ENCODE measurements around the gene SSR1.
"Not testable (repeated sequence)": the region's sequence is repeated elsewhere in the genome, so short reads cannot be mapped to it uniquely, and the experiment has no call there.

Gene SSR1

GRCh38 chr6:7312616-7313504 is at the start of gene SSR1:
TSS of gene SSR1 (minus strand) at chr6:7313199. CDS start at chr6:7313120, 79 bp downstream.
- DNase-seq, result peak; percentile 95

- not testable (repeated sequence) for DNase-seq
Measured at GRCh38 chr6:7351916-7352315, 38.9 kb upstream of the SSR1 start.

DNA sequence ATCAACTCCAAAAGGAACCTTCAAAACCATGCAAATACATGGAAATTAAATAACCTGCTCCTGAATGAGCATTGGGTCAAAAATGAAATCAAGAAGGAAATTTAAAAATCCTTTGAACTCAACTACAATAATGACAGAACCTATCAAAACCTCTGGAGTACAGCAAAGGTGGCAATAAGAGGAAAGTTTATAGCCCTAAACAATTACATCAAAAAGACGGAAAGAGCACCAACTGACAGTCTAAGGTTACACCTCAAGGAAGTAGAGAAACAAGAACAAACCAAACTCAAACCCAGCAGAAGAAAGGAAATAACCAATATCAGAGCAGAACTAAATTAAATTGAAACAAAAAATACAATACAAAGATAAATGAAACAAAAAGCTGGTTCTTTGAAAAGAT is 37.6 kb upstream of the SSR1 start:
- not testable (repeated sequence) for DNase-seq

GRCh38 chr6:7347551-7347997 is 34.6 kb upstream of the SSR1 start:
- DNase-seq, result not testable (repeated sequence)

GRCh38 chr6:7344773-7345450 is 31.9 kb upstream of the SSR1 start:
- DNase-seq, result not testable (repeated sequence)

DNA sequence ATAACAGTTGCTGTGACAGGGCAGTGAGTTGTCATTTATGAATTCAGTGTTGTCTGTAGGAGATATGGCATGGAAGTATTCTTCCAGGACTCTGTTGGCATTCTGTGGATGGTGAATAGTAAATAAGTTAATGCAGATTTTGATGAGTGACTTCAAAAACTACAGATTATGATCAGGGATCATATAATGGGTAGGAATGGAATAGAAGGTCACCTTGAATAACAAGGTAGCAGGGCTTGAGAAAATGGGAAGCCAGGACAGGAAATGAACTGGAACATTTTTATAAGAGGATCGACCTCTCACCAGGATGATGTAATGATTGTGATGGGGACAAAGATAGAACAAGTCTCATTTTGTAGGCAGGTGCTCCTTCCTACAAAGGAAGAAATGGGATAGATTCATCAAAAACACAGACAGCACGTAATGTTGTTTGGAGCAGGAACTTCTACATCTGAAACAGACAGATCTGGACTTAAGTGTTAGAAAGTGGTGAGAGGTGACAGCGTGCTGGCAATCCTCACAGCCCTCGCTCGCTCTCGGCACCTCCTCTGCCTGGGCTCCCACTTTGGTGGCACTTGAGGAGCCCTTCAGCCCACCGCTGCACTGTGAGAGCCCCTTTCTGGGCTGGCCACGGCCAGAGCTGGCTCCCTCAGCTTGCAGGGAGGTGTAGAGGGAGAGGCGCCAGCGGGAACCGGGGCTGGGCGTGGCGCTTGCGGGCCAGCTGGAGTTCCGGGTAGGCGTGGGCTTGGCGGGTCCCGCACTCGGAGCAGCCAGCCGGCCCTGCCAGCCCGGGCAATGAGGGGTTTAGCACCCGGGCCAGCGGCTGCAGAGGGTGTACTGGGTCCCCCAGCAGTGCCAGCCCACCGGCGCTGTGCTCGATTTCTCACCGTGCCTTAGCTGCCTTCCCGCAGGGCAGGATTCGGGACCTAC is 30.8 kb upstream of the SSR1 start:
- no peak for DNase-seq

DNA sequence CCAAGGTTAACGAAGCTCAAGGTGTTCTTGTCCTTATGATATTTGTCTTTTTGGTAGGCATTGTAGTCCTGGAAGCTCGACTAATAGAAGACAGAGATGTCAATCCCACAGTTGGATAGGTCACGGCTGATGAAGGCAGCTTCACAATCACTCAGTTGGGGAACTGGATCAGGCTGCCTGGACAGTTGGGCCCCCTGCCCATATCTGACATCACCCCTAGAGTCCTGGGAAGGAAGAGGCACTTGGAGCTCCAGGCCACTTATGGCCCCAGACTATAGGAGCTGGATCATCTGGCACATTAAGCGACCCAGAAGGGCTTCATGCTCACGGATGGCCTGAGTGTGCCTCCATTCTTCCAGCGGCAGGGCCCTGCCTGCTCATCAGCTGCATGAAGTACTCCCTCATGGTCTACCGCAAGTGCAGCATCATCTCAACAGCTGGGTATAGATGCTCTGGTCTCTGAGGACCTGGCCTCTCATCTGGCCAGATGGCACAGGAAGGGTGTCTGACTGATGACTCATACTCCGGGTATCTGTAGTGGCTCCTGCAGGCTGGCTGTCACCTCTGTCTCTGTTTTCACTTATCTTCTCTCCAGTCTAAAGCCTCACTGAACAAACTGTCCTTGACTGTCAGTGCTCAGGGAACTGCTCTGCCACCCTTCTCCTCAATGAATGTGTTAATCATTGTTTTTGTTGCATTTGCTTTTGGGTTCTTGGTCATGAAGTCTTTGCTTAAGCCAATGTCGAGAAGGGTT is 29.2 kb upstream of the SSR1 start:
- DNase-seq, result no peak

DNA sequence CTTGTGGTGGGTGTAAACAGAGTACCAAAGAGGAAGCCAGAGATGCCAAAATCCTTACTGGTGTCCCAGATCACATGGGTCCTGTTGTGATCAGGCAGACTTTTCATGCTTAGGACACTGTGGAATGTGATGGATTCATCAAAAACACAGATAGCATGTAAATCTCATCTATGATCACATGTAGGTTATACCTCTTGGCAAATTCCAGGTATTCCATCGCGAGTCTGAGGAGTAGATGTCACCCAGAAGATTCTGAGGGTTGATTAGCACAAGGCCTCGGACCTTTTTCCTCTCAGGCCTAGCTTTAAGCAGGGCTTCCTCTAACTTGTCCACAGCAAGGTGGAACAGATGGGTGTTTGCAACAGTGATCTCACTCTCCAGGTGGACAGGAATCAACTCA is 28.3 kb upstream of the SSR1 start:
- DNase-seq, result no peak

DNA sequence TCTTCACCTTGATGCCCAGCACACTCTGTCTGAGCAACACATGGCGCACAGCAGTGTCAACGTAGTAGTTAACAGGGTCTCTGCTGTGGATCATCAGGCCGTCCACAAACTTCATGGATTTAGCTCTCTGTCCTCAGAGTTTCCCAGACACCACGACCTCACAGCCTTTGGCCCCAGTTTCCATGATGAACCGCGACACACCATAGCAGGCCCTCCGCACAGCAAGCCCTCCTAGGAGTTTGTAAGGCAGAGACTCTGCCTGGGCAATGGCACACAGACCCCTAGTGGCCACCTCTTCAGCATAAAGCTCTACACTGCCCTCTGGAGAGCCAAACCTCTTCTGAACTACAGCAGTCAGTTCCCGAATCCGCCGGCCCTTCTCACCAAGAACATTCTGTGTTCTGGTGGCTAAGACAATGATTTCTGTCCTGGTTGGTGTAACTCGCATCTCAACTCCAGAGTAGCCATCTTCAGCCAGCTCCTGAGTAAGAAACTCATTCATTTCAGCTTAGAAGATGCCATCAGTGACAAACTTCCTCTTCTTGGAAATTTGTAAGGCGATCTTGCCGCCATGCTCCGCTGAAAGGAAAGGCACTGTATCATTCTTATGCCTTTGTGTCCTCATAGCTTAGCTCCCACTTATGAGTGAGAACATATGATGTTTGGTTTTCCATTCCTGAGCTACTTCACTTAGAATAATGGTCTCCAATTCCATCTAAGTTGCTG is 26.2 kb upstream of the SSR1 start:
- DNase-seq, result not testable (repeated sequence)

GRCh38 chr6:7338031-7338430 is 25.0 kb upstream of the SSR1 start:
- DNase-seq, result no peak

- DNase-seq, result no peak
Measured at GRCh38 chr6:7335519-7335918, 22.5 kb upstream of the SSR1 start.

GRCh38 chr6:7334685-7335084 is 21.7 kb upstream of the SSR1 start:
- DNase-seq, result no peak

DNA sequence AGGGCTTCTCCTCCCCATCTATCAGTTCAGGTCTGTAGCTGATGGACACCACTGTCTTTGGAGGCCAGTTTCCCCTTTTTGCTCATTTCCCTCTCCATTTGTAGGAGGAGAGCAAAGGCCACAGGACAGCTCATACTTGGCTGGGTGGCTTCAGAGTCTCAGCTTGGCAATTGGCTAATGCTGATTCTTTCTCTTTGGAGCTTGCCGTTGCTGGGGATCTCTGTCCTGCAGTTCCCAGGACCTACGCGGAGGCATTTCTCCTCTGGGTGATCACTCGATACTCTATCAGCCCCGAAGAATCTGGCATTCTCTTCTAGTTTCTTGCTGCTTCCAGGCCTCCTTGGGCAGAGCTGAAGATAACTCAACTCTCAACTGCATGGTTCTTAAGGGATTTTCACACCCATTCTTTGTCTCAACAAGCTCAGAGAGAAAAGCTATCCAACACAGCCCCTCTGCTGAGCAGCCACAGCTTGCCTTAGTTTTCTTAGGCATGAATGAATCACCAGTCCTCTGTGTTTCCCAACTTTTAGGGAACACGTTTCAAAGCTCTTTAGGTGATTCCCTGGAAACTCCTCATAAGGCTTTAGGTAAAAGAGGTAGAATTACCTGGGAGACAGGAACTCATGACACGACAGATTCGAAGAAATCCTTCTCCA is 19.2 kb upstream of the SSR1 start:
- no peak for DNase-seq

DNA sequence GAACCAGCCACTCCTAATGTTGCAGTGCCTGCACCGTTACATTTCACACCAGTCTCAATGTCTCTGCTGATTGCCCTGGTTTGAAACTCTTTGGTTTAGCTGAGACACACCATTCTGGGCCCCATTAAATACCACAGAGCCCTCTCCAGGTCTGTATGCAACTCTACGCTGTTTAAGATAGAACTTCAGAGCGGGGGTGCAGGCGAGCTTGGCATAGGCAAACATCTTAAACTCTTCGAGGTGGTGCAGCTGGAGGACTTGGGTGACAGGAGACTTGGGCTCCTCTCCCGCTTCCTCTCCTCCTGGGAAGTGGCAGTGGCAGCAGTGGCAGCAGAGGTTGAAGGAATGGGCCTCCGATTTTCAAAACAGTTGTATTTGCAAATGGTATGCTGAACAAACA is 18.5 kb upstream of the SSR1 start:
- DNase-seq, result no peak

DNA sequence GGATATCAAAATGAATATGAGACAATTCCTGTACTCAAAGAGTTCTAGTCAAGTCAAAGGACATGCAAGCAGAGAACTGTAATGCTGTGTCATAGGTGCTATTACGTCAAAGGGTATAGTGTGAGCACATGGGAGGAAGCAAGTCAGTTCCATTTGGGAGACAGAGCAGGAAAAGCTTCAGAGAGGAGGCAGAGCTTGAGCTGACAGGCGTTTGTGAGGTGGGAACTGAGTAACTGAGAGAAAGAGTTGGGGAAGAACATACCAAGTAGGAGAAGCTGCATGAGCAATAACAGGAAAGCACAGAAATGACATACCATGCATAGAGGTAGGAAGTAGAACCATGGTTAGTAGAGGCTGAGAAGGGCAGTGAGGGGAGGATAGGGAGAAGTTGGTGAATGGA is 15.2 kb upstream of the SSR1 start:
- no peak for DNase-seq

DNA sequence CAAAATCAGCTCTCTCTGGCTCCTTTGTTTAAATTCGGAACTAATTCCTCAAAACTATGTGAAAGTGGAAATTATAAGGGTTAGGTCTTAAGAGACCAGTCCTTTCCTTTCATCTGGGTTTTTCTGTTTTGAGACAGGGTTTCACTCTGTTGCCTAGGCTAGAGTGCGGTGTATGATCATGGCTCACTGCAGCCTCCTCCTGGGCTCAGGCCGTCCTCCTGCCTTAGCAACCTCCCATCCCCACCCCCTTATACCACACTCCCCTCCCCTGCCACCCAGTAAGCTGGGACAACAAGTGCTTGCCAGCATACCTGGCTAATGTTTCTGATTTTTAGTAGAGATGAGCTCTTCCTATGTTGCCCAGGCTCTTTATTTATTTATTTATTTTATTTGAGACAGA is 12.8 kb upstream of the SSR1 start:
- DNase-seq, result no peak

DNA sequence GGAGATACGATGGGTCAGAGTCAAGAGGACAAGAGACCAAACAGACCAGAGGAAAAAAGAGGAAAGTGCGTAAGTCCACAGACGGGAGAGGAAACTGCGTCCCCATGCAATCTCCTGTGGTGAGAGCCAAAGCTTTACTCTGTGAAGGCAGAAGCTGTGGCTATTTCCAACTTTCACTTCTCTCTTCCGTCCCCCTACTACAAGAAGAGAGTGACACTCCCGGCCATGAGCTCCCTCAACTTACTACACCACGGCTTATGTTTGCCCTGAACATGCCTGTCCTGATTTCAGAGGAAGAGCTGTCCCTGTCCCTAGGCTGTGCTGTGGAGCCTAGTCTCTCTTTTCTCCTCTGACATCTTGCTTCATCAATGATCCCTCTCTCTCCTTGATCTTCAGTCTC is 11.5 kb upstream of the SSR1 start:
- DNase-seq, result no peak

- no peak for DNase-seq
Measured at GRCh38 chr6:7323074-7323473, 10.1 kb upstream of the SSR1 start.

GRCh38 chr6:7321866-7322265 is 8.9 kb upstream of the SSR1 start:
- not testable (repeated sequence) for DNase-seq

DNA sequence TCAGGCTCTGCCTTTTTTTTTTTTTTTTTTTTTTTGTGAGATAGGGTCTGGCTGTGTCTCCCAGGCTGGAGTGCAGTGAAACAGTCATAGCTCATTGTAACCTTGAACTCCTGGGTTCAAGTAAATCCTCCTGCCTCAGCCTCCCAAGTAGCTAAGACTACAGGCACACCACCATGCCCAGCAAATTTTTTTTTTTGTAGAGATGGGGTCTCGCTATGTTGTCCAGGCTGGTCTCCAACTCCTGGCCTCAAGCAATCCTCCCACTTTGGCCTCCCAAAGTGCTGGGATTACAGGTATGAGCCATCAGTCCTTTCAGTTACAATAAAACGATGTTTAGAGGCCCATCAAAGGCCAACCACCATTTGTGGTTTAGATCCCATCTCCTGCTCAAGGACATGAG is 6.4 kb upstream of the SSR1 start:
- DNase-seq, result not testable (repeated sequence)

DNA sequence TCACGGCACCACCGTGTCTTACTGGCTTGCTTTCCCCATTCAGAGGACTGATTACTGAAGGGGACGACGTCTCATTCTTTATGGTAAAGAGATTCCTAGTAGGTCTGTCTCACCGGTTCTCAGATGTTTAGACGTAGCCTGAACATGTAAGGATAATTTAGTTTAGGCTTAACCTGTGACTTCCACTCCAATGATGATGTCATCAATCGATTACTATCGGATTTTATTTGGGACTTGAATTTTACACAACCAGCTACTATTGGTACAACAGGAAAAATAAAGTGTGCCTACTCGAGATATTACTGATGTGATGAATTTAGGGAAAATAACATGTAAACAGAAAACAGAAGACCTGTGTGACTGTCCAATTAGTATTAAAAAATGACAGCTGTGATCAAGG is 4.5 kb upstream of the SSR1 start:
- no peak for DNase-seq
